ENCODE results near the gene ZRANB1. TPM values are rescaled to one million over a fixed set of nuclear protein-coding genes. Genes with fewer than 3 reads are reported as not detected.

ZRANB1 gene
- total RNA-seq, 1 experiment from 2014 or later, result 12.5 TPM

GRCh38 chr10:124975977-124976514 lies 34.1 kb downstream of the ZRANB1 start:
- CTCF ChIA-PET, result interaction anchor here (0.5 to 0.7 kb wide), 2 partner anchors 367 to 593 kb away, joined by 4 read pairs; no protein-coding TSS in a partner anchor
- no peaks in the 10 kb centered on the region for H3K27me3 Mint-ChIP-seq (ENCODE audit: unreplicated experiment)
- no peak overlapping the region for H3K27ac Mint-ChIP-seq (ENCODE audit: unreplicated experiment)
- H3K4me3 Mint-ChIP-seq (ENCODE audit: low read depth, unreplicated experiment), result no peak overlapping the region
- no peak for DNase-seq
- intact Hi-C loops (cut with micrococcal nuclease; ENCODE audit: unreplicated experiment), result no loop called here
- no peak for TF ChIP-seq CTCF (IDR thresholded peaks at IDR 0.05; ENCODE audit: unreplicated experiment)
- peaks cover 5% of the 10 kb centered on the region for H3K36me3 Mint-ChIP-seq (ENCODE audit: insufficient read depth, unreplicated experiment)
- H3K9me3 Mint-ChIP-seq (ENCODE audit: low read depth, unreplicated experiment), result no peaks in the 10 kb centered on the region
- no peaks in the 10 kb centered on the region for H3K4me1 Mint-ChIP-seq (ENCODE audit: low read depth, unreplicated experiment)
- BruUV-seq (replicated peaks), result no TSS peak

DNA sequence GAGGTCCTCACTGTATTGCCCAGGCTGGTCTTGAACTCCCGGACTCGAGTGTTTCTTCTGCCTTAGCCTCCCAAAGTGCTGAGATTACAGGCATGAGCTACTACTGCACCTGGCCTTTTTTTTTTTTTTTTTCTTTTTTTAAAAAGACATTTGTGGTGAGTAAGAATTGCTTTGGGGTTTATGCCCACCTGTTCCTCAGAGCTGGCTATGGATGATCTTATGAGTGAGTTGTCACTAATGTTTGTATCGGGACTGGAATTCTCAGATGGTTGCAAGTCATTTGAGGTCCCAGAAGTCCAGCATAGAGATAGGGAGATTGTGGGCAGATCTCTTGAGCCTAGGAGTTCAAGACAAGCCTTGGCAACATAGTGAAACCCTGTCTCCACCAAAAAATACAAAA lies 35.2 kb downstream of the ZRANB1 start:
- H3K27me3 Mint-ChIP-seq (ENCODE audit: unreplicated experiment), result no peaks in the 10 kb centered on the region
- no peak for DNase-seq
- H3K4me1 Mint-ChIP-seq (ENCODE audit: low read depth, unreplicated experiment), result no peaks in the 10 kb centered on the region
- CTCF ChIA-PET, result interaction anchor here (0.7 kb wide), 1 partner anchor 90 kb away, joined by 3 read pairs; no protein-coding TSS in a partner anchor
- H3K4me3 Mint-ChIP-seq (ENCODE audit: low read depth, unreplicated experiment), result no peak overlapping the region
- no peak overlapping the region for H3K27ac Mint-ChIP-seq (ENCODE audit: unreplicated experiment)
- H3K9me3 Mint-ChIP-seq (ENCODE audit: low read depth, unreplicated experiment), result no peaks in the 10 kb centered on the region
- intact Hi-C loops (cut with micrococcal nuclease; ENCODE audit: unreplicated experiment), result no loop called here
- TF ChIP-seq CTCF (IDR thresholded peaks at IDR 0.05; ENCODE audit: unreplicated experiment), result no peak
- peaks cover 9% of the 10 kb centered on the region for H3K36me3 Mint-ChIP-seq (ENCODE audit: insufficient read depth, unreplicated experiment)
- no TSS peak for BruUV-seq (replicated peaks)

- intact Hi-C loops (cut with micrococcal nuclease; ENCODE audit: unreplicated experiment), result no loop called here
- H3K4me1 Mint-ChIP-seq (ENCODE audit: low read depth, unreplicated experiment), result no peaks in the 10 kb centered on the region
- peak overlapping the region; percentile 23 for H3K27ac Mint-ChIP-seq (ENCODE audit: unreplicated experiment)
- CTCF ChIA-PET, result no interaction called here
- DNase-seq, result no peak
- no peak overlapping the region for H3K4me3 Mint-ChIP-seq (ENCODE audit: low read depth, unreplicated experiment)
- no peaks in the 10 kb centered on the region for H3K27me3 Mint-ChIP-seq (ENCODE audit: unreplicated experiment)
- no TSS peak for BruUV-seq (replicated peaks)
- peaks cover 10% of the 10 kb centered on the region for H3K36me3 Mint-ChIP-seq (ENCODE audit: insufficient read depth, unreplicated experiment)
- no peaks in the 10 kb centered on the region for H3K9me3 Mint-ChIP-seq (ENCODE audit: low read depth, unreplicated experiment)
- no peak for TF ChIP-seq CTCF (IDR thresholded peaks at IDR 0.05; ENCODE audit: unreplicated experiment)
Observed at GRCh38 chr10:124977648-124978375, 35.9 kb downstream of the ZRANB1 start.

DNA sequence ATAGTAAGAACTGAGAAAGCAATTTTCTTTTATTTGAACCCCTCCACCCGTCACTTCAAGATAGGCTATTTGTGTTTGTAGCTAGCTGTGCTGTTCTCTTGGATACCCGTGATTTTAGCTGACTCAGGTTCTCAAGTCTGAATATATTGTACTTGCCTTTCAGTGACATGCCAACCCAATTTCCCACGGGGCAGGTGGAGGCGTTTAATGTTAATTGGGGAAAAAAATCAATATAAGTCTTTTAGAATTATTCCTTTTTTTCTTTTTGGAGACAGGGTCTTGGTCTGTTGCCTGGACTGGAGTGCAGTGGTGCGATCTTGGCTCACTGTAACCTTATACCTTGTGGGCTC lies 36.4 kb downstream of the ZRANB1 start:
- H3K27me3 Mint-ChIP-seq (ENCODE audit: unreplicated experiment), result no peaks in the 10 kb centered on the region

More for the DNA sequence above, 36.4 kb downstream of the ZRANB1 start:
- BruUV-seq (replicated peaks), result no TSS peak
- DNase-seq, result no peak
- Mint-ChIP-seq H3K36me3 (ENCODE audit: insufficient read depth, unreplicated experiment) (peaks cover 15% of the 10 kb centered on the region), H3K4me1 (ENCODE audit: low read depth, unreplicated experiment) (no peaks in the 10 kb centered on the region), H3K27ac (ENCODE audit: unreplicated experiment) (peak overlapping the region; percentile 23), H3K9me3 (ENCODE audit: low read depth, unreplicated experiment) (no peaks in the 10 kb centered on the region), H3K4me3 (ENCODE audit: low read depth, unreplicated experiment) (no peak overlapping the region)
- CTCF ChIA-PET, result no interaction called here
- intact Hi-C loops (cut with micrococcal nuclease; ENCODE audit: unreplicated experiment), result no loop called here
- no peak for TF ChIP-seq CTCF (IDR thresholded peaks at IDR 0.05; ENCODE audit: unreplicated experiment)
